ENCODE measurements around the gene PLOD1. TPM values are rescaled to one million over a fixed set of nuclear protein-coding genes. Genes with fewer than 3 reads are reported as not detected.
A peak's percentile ranks its signal among the peaks of the same experiment; 100 is the strongest.

The PLOD1 gene
- total and polyA plus RNA-seq, 10 of the 15 experiments (the other 5 are each of a cell fraction or from before 2014, with no cell fraction given) = 10.6 to 42.6 (median 29.3) TPM

GRCh38 chr1:12019858-12020509 lies 85.5 kb downstream of the PLOD1 start (continued):
- TF ChIP-seq PKNOX1 (IDR thresholded peaks at IDR 0.05) (no peak), RAD21 (IDR thresholded peaks at IDR 0.05; ENCODE audit: insufficient read depth, low read depth, low read length) (no peak), ZBTB11 (CRISPR knock-in tag; IDR thresholded peaks at IDR 0.05) (no peak), IKZF1 (conservative IDR thresholded peaks at IDR 0.05) (peak; percentile 51; the same call in 1 of the 2 replicates), CBX3 (IDR thresholded peaks at IDR 0.05; ENCODE audit: borderline replicate concordance, low read depth) (no peak), EED (IDR thresholded peaks at IDR 0.05; ENCODE audit: low read depth) (no peak), RELA (IDR thresholded peaks at IDR 0.05; ENCODE audit: borderline replicate concordance, partially characterized antibody) (no peak), HSF1 (IDR thresholded peaks at IDR 0.05; ENCODE audit: low read depth, low read length) (no peak), IKZF2 (IDR thresholded peaks at IDR 0.05) (0 out of 4 replicates have a peak, but pooled peaks of 1 of the 2 experiments have one; percentile 26), NFYA (IDR thresholded peaks at IDR 0.05; ENCODE audit: borderline replicate concordance, low read depth, low read length) (no peak), CBFB (IDR thresholded peaks at IDR 0.05; ENCODE audit: low read depth) (no peak)

Measured in GM12878 (cell line).